ENCODE measurements around the gene KRTAP26-1. TPM values are rescaled to one million over a fixed set of nuclear protein-coding genes. Genes with fewer than 3 reads are reported as not detected.

The KRTAP26-1 gene
- polyA plus RNA-seq (2012; rRNA removed), result not detected in 2 replicates
- not detected in 2 replicates for polyA plus RNA-seq (2012; cell fraction: cytosol; rRNA removed)
- polyA plus RNA-seq (2012; cell fraction: nucleus; rRNA removed), result not detected in 2 replicates

- WGBS (ENCODE audit: low lambda C conversion rate), result 2% methylated on average over 2 of the region's 2 CpGs
- no peaks in the 10 kb centered on the region for H3F3A ChIP-seq (replicated peaks; ENCODE audit: insufficient read depth)
- H3K79me2 ChIP-seq (ENCODE audit: insufficient read depth), result no peaks in the 10 kb centered on the region
- no peak within 1 kb of the TSS for H3K27ac ChIP-seq (ENCODE audit: low read depth in 2 of 2, low read length in 1 of 2)
- H3K4me1 ChIP-seq (ENCODE audit: control insufficient read depth in 1 of 2, insufficient read depth in 2 of 2, low read depth in 1 of 2, low read length in 1 of 2), result no peaks in the 10 kb centered on the region
- no peak within 1 kb of the TSS for H3K4me3 ChIP-seq (ENCODE audit: low read depth in 2 of 2, low read length in 1 of 2)
- no peaks in the 10 kb centered on the region for H3K9me2 ChIP-seq
- ChIA-PET POLR2A (no interaction called here), CTCF (no interaction called here)
- H2AFZ ChIP-seq (ENCODE audit: low read depth), result no peak within 1 kb of the TSS
- no peak within 1 kb of the TSS for H3K4me2 ChIP-seq
- H4K20me1 ChIP-seq (ENCODE audit: insufficient read depth), result no peaks in the 10 kb centered on the region
- no peaks in the 10 kb centered on the region for H3K9me3 ChIP-seq
- H3K27me3 ChIP-seq (ENCODE audit: insufficient read depth), result no peaks in the 10 kb centered on the region; the same call in 1 of the 2 replicates
- no peaks in the 10 kb centered on the region for H3K36me3 ChIP-seq (replicated peaks in 1 of 2; ENCODE audit: control insufficient read depth in 1 of 2, insufficient read depth in 2 of 2, low read length in 1 of 2)
- no peak for TF ChIP-seq EZH2phosphoT487 (IDR thresholded peaks at IDR 0.05; ENCODE audit: borderline replicate concordance, low read depth)
- TF ChIP-seq RFX5 (IDR thresholded peaks at IDR 0.05; ENCODE audit: low read length), result no peak
- TF ChIP-seq MEF2A (IDR thresholded peaks at IDR 0.05; ENCODE audit: borderline replicate concordance, low read depth), result no peak
- TF ChIP-seq, protein P1, sequence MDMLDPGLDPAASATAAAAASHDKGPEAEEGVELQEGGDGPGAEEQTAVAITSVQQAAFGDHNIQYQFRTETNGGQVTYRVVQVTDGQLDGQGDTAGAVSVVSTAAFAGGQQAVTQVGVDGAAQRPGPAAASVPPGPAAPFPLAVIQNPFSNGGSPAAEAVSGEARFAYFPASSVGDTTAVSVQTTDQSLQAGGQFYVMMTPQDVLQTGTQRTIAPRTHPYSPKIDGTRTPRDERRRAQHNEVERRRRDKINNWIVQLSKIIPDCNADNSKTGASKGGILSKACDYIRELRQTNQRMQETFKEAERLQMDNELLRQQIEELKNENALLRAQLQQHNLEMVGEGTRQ (IDR thresholded peaks at IDR 0.05; ENCODE audit: borderline replicate concordance, low read depth, low read length), result no peak
- no peak for TF ChIP-seq GATA2 (CRISPR knock-in tag; IDR thresholded peaks at IDR 0.05)
- no peak for TF ChIP-seq RCOR1 (IDR thresholded peaks at IDR 0.05; ENCODE audit: low read length)
- no peak within 1 kb of the TSS for H3K9ac ChIP-seq
- DNase-seq, result no peak
Measured at GRCh38 chr21:30320215-30320614, at the start of gene KRTAP26-1. Gene KRTAP26-1 (minus strand): TSS chr21:30320315. CDS start chr21:30320035, 280 bp downstream.

GRCh38 chr21:30355906-30356305 is 35.8 kb upstream of the KRTAP26-1 start:
- Histone ChIP-seq H3K9me2 (no peaks in the 10 kb centered on the region), H3K79me2 (ENCODE audit: insufficient read depth) (no peaks in the 10 kb centered on the region), H3F3A (replicated peaks; ENCODE audit: insufficient read depth) (no peaks in the 10 kb centered on the region), H4K20me1 (ENCODE audit: insufficient read depth) (no peaks in the 10 kb centered on the region), H3K4me2 (no peak overlapping the region), H3K36me3 (replicated peaks in 1 of 2; ENCODE audit: control insufficient read depth in 1 of 2, insufficient read depth in 2 of 2, low read length in 1 of 2) (no peaks in the 10 kb centered on the region), H3K9me3 (no peaks in the 10 kb centered on the region), H3K4me3 (ENCODE audit: low read depth in 2 of 2, low read length in 1 of 2) (no peak overlapping the region), H3K4me1 (ENCODE audit: control insufficient read depth in 1 of 2, insufficient read depth in 2 of 2, low read depth in 1 of 2, low read length in 1 of 2) (no peaks in the 10 kb centered on the region), H3K9ac (no peak overlapping the region), H2AFZ (ENCODE audit: low read depth) (no peak overlapping the region), H3K27ac (ENCODE audit: low read depth in 2 of 2, low read length in 1 of 2) (no peak overlapping the region), H3K27me3 (ENCODE audit: insufficient read depth) (no peaks in the 10 kb centered on the region)
- ChIA-PET POLR2A (no interaction called here), CTCF (no interaction called here)
- no peak for DNase-seq
- 2% methylated on average over 3 of the region's 3 CpGs for WGBS (ENCODE audit: low lambda C conversion rate)
- TF ChIP-seq EZH2phosphoT487 (IDR thresholded peaks at IDR 0.05; ENCODE audit: borderline replicate concordance, low read depth) (no peak), FOSL2 (IDR thresholded peaks at IDR 0.05; ENCODE audit: borderline replicate concordance, low read depth) (no peak), FOXM1 (IDR thresholded peaks at IDR 0.05; ENCODE audit: low read depth) (no peak), ZBTB33 (IDR thresholded peaks at IDR 0.05; ENCODE audit: borderline replicate concordance, low read depth) (no peak), NRF1 (IDR thresholded peaks at IDR 0.05; ENCODE audit: low read depth, low read length) (no peak), MXI1 (IDR thresholded peaks at IDR 0.05; ENCODE audit: low read depth, low read length) (no peak), SIN3A (IDR thresholded peaks at IDR 0.05; ENCODE audit: borderline replicate concordance, low read depth, low read length) (no peak), FOXJ3 (CRISPR knock-in tag; IDR thresholded peaks at IDR 0.05) (no peak), RCOR1 (IDR thresholded peaks at IDR 0.05; ENCODE audit: low read length) (no peak), JUND (IDR thresholded peaks at IDR 0.05) (no peak), MEF2A (IDR thresholded peaks at IDR 0.05; ENCODE audit: borderline replicate concordance, low read depth) (no peak), POLR2AphosphoS5 (IDR thresholded peaks at IDR 0.05; ENCODE audit: low read depth, low read length) (no peak), TEAD4 (IDR thresholded peaks at IDR 0.05; ENCODE audit: borderline replicate concordance, insufficient read depth) (no peak)
- TF ChIP-seq, protein P2, sequence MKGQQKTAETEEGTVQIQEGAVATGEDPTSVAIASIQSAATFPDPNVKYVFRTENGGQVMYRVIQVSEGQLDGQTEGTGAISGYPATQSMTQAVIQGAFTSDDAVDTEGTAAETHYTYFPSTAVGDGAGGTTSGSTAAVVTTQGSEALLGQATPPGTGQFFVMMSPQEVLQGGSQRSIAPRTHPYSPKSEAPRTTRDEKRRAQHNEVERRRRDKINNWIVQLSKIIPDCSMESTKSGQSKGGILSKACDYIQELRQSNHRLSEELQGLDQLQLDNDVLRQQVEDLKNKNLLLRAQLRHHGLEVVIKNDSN (IDR thresholded peaks at IDR 0.05; ENCODE audit: borderline replicate concordance, low read depth), result no peak
- TF ChIP-seq, protein P1 (IDR thresholded peaks at IDR 0.05; ENCODE audit: borderline replicate concordance, low read depth, low read length), result no peak
- TF ChIP-seq, protein P3, sequence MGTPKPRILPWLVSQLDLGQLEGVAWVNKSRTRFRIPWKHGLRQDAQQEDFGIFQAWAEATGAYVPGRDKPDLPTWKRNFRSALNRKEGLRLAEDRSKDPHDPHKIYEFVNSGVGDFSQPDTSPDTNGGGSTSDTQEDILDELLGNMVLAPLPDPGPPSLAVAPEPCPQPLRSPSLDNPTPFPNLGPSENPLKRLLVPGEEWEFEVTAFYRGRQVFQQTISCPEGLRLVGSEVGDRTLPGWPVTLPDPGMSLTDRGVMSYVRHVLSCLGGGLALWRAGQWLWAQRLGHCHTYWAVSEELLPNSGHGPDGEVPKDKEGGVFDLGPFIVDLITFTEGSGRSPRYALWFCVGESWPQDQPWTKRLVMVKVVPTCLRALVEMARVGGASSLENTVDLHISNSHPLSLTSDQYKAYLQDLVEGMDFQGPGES (IDR thresholded peaks at IDR 0.05; ENCODE audit: low read depth, low read length), result no peak
- TF ChIP-seq, protein P4, sequence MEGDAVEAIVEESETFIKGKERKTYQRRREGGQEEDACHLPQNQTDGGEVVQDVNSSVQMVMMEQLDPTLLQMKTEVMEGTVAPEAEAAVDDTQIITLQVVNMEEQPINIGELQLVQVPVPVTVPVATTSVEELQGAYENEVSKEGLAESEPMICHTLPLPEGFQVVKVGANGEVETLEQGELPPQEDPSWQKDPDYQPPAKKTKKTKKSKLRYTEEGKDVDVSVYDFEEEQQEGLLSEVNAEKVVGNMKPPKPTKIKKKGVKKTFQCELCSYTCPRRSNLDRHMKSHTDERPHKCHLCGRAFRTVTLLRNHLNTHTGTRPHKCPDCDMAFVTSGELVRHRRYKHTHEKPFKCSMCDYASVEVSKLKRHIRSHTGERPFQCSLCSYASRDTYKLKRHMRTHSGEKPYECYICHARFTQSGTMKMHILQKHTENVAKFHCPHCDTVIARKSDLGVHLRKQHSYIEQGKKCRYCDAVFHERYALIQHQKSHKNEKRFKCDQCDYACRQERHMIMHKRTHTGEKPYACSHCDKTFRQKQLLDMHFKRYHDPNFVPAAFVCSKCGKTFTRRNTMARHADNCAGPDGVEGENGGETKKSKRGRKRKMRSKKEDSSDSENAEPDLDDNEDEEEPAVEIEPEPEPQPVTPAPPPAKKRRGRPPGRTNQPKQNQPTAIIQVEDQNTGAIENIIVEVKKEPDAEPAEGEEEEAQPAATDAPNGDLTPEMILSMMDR (IDR thresholded peaks at IDR 0.05), result no peak

All from SK-N-SH (cell line).